GM12874 (cell line): ENCODE results near the gene SLC16A3.

Experiments used
- CTCF ChIP-seq: IDR thresholded peaks from 2 replicates; pipeline ENCODE4 v1.5.1; 2011; ENCODE audit warnings: low read depth, mild to moderate bottlenecking, control low read depth, low read length, moderate library complexity; ENCODE audit not compliant: insufficient read depth

SLC16A3 gene

GRCh38 chr17:82222816-82223215, 6.0 kb upstream of the SLC16A3 start:
- no peak for TF ChIP-seq CTCF

- no peak for TF ChIP-seq CTCF
These were observed 5.3 kb upstream of the SLC16A3 start for GRCh38 chr17:82223517-82223916.

GRCh38 chr17:82224666-82225065, 4.2 kb upstream of the SLC16A3 start:
- TF ChIP-seq CTCF: no peak

GRCh38 chr17:82225368-82226029, 3.3 kb upstream of the SLC16A3 start:
- no peak for TF ChIP-seq CTCF

GRCh38 chr17:82226146-82226808, 2.6 kb upstream of the SLC16A3 start:
- TF ChIP-seq CTCF: no peak

GRCh38 chr17:82226809-82227628, 1.8 kb upstream of the SLC16A3 start:
- TF ChIP-seq CTCF: no peak

GRCh38 chr17:82227629-82228277, 1.1 kb upstream of the SLC16A3 start:
- TF ChIP-seq CTCF: no peak
